H4 (cell line): ENCODE data around the gene PROB1. TPM values are rescaled to one million over a fixed set of nuclear protein-coding genes. Genes with fewer than 3 reads are reported as not detected.
A peak's percentile ranks its signal among the peaks of the same experiment; 100 is the strongest.
"Not testable (repeated sequence)": the region's sequence is repeated elsewhere in the genome, so short reads cannot be mapped to it uniquely, and the experiment has no call there.

Source experiments
- DNase-seq: peaks from one replicate; pipeline ENCODE4 v3.0.0-alpha.2; 2015; ENCODE audit warnings: low spot score
- total RNA-seq: library from RNA; depleted of rRNA; stranded (reverse); fragments of >200 nt; shearing (Covaris generic); gene quantifications from 2 replicates; pipeline ENCODE4 v1.2.3, GENCODE V29; 2014; rRNA removed

Gene PROB1, protein sequence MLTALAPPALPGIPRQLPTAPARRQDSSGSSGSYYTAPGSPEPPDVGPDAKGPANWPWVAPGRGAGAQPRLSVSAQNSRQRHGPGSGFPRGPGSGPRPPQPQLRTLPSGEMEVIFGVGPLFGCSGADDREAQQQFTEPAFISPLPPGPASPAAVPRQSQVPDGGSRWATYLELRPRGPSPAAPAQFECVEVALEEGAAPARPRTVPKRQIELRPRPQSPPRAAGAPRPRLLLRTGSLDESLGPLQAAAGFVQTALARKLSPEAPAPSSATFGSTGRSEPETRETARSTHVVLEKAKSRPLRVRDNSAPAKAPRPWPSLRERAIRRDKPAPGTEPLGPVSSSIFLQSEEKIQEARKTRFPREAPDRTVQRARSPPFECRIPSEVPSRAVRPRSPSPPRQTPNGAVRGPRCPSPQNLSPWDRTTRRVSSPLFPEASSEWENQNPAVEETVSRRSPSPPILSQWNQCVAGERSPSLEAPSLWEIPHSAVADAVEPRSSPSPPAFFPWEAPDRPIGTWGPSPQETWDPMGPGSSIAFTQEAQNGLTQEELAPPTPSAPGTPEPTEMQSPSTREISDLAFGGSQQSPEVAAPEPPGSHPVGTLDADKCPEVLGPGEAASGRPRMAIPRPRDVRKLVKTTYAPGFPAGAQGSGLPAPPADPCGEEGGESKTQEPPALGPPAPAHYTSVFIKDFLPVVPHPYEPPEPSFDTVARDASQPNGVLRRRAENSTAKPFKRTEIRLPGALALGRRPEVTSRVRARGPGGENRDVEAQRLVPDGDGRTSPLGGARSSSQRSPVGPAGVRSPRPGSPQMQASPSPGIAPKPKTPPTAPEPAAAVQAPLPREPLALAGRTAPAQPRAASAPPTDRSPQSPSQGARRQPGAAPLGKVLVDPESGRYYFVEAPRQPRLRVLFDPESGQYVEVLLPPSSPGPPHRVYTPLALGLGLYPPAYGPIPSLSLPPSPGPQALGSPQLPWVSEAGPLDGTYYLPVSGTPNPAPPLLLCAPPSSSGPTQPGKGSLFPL
- total RNA-seq = not detected in 2 replicates

DNA sequence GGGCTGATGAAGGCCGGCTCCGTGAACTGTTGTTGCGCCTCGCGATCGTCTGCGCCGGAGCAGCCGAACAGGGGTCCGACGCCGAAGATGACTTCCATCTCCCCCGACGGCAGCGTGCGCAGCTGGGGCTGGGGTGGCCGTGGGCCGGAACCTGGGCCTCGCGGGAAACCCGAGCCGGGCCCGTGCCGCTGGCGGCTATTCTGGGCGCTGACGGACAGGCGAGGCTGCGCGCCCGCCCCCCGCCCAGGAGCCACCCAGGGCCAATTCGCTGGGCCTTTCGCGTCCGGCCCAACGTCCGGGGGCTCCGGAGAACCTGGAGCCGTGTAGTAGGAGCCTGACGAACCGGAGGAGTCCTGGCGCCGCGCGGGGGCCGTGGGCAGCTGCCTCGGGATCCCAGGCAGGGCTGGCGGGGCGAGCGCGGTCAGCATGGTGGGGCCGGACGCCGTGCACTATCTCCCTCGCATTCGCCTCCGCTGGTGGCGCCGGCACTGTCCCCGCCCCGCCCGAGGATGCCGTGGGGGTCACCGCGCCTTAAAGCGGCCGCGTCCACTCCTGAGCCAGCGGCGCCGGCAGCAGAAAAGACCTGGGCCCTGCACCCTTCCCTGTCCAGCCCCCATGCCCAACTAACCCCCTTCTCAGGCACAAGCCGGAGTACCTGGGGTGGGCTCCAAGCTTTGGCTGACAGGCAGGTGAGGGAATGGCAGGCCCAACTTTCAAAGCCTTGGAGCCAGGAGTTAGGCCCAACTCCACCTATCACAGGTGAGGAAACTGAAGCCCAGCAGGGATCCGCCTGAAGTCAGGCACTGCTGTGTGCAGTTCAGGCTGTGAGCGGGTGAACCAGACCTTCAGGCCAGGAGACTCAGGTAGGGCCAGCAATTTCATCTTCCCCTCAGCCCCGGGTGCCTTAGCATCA, at the start of gene PROB1:
Gene PROB1 (minus strand): TSS at position 451 of the 913 bp plus-strand sequence. CDS start 23 bp downstream, at position 428.
- DNase-seq = no peak

DNA sequence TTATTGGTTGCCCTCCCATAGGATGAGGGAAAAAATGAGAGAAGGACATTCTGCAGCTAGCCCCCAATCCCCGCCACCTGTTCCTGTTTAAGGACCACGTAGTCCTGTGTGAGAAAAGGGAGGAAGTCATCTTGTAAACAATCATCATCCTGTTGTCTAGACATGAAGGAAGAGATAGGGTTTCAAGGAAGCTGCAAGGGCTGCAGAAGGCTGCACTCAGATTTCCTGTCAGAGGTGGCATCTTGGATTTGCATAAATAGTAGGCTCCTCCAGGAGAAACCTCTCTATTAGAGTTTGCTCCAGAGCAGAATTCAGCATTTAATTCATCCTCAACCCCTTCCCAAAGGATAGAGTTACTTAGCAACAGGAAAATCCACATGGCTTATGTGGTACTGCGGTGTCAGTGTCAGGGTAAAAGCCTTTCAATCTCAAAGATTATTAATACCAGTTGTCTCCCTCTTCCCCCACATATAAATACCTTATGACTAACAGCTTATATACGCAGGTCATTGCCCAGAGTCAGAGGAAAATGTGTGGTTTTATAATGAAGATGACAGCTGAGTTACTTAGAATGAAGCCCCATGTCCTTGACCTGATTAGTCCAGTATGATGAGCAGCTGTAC, 49.0 kb upstream of the PROB1 start:
- DNase-seq = no peak

DNA sequence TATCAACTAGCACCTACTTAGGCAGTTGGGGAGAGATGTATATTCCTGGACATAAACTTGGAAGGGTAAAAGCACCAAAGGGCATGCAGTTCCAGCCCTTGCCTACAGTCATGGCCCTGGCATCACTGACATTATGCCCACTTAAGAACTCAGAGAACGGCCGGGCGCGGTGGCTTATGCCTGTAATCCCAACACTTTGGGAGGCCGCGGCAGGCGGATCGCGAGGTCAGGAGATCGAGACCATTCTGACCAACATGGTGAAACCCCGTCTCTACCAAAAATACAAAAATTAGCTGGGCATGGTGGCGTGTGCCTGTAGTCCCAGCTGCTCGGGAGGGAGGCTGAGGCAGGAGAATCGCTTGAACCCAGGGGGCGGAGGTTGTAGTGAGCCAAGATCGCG, 45.5 kb upstream of the PROB1 start:
- DNase-seq = not testable (repeated sequence)

DNA sequence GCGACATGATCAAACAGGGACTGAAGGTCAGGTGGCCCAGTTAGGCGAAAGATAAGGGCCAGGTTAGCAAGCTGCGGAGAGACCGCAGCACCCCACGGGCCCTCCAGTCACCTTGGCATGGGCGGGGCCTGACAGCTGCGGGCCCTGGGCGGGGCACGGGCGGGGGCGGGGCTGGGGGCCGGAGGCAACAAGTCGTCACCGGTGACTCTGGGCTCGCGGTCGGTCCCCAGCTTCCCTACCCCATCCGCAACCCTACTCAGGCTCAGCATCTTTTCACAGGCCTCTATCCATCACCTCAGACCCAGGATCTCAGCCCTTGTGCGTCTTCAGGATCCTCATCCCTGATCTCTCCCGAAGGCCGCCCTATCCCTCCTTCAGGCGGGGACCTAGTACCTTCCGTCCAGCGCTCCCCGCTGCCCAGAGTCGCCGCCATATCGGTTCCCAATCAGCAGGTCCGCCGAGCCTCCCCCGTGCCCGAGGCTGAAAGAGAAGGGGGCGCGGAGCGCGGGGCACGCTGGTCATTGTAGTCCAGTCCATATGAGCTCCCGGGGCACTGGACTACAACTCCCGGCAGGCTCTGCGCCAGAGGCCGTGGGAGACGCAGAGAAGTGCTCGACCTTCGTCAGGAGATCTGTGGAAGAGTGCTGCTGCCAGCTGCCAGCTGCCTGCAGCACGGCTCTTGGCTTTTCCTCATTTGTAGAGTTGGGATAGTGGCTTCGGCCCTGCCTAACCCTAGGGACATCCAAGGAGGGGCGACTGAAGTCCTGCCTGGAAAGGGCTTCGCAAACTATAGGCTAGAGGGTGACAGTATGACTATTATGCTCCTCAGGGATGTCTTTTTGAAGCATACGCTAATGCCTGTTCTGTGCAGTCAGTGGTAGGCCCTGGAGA, 44.4 kb upstream of the PROB1 start, which contains the start of gene DNAJC18:
Gene DNAJC18 (minus strand): TSS at position 513 of the 891 bp plus-strand sequence. CDS start 80 bp downstream, at position 433.
- DNase-seq = peak; percentile 82

DNA sequence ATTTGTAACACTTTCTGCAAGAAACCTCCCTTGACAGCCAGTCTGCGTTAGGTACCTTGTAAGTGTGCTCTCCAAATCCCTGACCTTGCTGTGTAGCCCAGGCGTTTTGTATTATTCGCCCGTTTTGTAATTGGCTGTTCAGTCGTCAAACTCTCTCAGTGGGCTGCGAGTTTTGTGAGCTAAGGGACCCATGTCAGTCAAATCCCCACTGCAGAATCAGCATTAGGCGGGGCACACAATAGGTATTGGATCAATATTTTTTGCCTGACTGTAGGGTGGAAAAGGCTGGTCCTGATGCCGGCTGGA, 43.8 kb upstream of the PROB1 start:
- no peak for DNase-seq

DNA sequence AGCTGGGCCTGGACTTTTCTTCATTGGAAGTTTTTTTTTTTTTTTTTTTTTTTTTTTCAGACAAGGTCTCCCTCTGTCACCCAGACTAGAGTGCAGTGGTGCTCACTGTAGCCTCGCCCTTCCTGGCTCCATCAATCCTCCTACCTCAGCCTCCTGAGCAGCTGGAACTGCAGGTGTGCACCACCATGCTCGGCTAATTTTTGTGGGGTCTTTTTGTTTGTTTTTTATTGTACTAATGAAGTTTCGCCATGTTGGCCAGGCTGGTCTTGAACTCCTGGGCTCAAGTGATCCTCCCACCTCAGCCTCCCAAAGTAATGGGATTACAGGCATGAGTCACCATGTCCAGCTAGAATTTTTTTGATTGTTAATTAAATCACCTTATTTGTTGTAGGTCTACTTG, 40.8 kb upstream of the PROB1 start:
- no peak for DNase-seq

DNA sequence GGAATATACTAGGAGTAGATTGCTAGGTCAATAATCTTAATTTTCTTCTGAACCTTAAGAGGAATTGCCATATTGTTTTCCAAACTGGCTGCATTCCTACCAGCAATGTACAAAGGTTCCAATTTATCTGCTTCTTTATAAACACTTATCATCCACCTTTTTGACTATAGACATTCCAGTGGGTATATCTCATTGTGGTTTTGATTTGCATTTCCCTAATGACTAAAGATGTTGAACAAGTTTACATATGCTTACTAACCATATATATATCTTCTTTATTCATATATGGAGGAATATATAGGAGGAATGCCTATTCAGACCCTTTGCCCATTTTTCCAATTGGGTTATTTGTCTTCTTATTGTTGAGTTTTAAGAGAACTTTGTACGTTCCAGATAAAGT, 36.8 kb upstream of the PROB1 start:
- no peak for DNase-seq

DNA sequence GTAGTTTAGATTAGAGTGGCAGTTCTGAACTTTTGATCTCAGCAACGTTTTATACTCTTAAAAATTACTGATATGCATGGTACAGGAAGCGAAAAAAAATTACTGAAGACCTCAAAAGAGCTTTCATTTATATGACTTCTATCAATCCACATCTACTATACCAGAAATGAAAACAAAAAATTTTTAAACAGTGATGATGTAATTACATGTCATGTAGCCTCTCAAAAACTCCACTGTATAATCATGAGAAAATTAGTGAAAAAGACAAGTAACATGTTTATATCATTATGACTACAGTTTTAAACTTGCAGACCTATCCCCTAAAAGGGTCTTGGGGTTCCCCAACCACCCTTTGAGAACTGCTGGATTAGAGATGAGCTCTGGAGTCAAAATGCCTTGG, 35.1 kb upstream of the PROB1 start:
- DNase-seq = no peak

DNA sequence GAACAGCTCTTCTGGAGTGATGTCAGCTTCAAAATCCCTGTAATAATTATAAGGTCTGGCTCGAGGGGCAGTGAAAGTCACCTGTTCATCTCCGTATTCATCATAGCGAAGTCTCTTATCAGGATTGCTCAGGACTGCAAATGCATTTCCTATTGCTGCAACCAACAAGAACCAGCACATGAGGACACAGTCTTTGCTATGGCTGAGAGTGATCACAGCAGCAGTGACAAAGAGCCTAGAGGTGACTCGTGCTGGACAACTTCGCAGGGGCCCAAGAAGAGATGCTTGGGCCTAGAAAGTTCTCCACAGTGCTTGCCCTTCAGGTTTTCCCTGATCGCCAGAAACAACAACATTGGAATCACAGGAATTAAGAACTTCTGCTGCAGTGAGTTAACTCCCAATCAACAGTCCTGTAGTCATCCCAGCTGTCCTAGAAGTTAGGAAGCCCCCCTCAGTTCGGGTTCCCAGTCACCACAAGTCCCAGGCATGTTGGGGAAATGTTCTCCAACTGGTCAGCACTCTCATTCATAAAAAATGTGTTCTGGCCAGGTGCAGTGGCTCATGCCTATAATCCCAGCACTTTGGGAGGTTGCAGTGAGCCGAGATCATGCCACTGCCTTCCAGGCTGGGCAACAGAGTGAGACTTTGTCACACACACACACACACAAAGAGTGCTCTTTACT, 31.4 kb upstream of the PROB1 start:
- no peak for DNase-seq

DNA sequence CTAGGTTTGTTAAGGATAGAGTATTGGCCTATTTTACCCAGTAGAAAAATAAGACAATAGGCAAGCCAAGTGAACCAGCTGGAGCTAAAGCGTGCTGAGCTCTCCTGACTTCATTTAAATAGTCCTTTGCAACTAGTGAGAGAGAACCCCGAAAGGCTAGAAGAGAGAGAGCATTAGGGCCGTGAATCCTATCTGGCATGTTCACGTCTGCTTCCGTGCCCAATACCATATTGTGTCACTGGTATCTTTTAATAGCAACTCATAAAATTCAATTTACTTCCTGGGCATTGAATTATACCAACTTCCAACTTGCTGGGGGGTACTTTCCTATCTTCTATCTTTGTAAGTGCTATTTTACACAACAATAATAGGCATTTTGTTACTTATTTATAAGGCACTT, 30.6 kb upstream of the PROB1 start:
- DNase-seq = no peak

DNA sequence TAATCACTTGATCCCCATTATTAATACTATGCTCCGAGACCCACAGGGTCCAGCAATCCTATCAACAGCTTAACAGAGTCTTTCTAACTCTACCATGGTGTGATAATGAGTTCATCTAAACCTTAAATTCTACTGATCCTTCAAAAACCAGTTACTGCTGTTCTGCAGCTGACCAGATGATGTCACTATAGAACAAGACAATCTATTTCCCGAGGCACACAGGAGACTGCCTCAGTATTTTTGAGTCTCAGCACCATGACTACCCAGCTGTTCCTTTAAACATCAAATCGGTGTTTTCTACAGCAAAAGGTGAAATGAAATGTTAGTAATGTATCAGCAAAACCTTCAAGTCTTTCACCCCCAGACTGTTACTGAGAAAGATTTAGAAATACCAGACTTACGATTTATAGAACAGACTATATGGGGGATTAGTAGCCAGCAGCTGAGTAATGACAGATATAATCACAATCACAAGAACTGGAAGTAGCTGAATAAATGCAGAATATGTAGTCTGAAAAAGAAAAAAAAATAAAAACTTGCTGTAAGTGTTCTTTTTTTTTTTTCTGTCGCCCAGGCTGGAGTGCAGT, 27.5 kb upstream of the PROB1 start:
- DNase-seq = peak; percentile 64

DNA sequence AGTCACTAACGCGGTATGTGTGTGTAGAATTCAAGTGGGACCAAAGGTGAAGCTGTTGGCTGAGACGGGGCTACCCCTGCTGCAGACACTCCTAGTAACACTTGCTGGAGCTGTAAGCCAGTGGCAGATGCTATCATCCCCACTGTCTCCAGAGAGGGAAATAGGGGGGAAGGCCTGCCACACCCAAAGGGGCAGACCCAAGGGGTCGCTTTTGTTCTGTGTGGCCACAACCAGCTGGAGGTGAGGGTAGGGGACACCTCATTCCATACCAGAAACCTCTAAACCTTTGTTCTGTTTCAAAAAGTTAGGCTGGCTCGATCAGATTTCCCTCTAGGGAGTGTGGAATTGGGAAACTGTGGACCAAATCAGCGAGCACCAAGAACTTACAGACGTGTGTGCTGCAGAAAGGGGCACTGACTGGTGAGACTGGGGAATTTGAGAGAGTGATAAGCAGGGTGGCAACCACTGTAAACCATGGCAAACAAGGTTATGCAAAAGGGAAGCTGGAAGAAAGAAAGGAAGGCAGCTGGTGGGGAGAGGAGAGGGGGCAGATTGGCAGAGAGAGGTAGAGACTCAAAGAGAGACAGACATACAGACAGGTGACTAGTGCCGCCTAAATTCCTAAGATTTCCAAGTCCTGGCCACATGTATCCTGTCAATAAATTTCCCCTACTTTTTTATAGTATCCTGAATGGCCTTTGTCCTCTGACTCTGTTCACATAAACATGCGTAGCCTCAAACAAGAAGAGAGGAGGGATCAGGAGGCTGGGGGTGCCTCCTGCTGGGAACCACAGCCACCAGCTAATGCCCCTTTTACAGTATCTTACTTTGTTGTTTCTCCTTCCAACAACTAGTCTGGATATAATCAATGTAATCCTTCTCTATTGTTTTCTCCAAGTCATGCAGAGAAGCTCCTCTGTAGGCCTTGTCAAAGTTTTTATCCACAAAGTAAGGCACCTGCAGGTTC, 24.6 kb upstream of the PROB1 start:
- no peak for DNase-seq

DNA sequence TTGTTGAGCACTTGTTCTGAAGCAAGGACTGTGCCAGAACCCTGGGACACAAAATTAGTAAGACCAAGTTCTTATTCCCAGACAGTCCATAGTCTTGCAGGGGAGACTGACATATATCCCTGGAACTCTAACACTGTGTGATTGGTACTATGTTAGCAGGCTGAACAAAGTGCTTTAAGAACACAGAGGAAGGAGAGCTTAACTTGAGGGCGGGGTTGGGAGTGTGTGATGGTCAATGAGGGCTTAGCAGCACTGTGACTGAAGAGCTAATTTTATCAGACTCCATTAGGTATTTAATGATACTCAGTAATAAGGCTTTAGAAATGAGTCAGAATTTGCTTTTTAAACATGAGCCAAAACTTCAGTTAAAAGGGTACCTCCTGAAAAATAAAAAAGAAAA, 23.9 kb upstream of the PROB1 start:
- no peak for DNase-seq

DNA sequence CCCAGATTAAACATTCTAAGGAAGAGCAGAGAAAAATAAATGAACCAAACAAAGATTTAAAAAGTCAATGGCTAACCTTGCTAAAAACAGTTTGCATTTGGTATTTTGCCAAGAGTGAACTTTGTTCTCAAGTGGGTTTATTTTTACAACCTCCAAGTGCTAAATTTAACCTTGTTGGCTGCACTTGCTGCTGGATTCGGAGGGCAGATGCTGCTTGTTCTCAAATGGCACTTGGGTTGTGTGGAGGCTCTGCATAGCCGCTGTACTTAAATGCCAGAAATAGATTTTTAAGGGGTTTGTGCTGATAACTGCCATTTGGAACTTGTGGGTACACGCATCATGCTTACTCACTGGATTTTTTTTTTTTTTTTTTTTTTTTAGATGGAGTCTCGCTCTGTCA, 22.3 kb upstream of the PROB1 start:
- DNase-seq = no peak

DNA sequence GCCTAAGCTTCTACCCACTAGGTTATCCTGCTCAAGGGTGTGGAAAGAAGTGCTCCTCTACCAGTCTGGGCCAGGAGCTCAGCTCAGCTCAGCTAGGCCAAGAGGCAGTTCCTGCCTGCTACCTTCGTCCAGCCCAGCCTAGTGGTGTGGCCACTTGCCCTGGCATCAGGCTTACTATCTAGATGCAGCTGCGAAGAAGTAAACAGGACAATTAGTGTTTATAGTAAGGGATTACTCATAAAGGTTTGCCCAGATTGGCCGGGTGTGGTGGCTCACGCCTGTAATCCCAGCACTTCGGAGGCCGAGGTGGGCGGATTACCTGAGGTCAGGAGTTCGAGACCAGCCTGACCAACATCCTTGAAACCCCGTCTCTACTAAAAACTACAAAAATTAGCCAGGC, 21.7 kb upstream of the PROB1 start:
- peak; percentile 53 for DNase-seq

DNA sequence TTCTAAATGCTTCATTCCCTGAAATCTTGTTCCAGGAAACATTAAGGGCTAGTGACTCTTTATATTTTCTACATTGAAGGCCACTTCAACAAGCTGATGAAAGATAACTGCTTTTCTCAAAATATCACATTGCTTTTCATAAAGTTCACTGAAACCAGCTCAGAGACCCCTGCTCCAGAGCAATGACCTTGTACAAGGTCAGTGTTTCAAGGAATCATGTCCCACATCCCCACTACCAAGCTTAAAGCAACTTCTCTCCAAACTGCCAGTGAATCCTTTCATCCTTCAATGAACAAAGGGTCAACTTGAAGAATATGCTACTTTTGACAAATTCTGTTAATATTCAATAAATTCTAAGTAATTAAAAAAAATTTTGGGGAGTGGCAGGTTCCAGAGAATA, 21.0 kb upstream of the PROB1 start:
- DNase-seq = no peak

DNA sequence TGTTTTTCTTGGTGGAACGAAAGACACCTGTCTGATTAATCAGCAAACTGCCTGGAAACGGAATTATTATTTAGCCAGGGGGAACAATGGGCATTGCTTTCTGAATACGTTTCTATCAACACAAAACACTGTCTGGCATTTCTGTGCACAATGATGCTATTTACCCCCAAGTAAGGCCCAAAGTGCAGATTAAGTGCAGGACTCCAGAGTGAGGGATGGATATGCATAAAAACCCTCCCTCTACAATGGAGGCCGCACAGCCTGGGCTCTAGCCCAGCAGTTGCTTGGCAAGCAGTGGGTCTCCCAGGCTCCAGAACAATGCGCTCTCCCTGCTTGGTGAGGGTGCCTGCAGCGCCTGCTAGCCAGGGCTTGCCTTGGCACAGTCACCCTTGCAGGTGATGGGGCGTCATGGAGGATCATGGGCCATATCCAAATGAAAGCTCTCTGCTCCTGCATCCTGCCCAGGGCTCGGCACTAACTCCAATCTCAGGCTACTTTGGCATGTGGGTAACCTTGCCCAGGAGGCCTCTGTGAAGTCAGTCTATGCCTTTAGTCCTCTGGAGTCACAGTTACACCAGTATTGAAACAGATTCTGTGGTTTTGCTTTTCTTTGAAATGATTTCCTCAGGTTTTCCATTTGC, 20.4 kb upstream of the PROB1 start:
- no peak for DNase-seq
